T follicular helper cell (primary cell): ENCODE results near the gene SP3.

Source experiments
- DNase-seq: peaks from one replicate; pipeline ENCODE4 v3.0.0-alpha.2; 2020; ENCODE audit warnings: low read depth

The SP3 gene

GRCh38 chr2:173968551-173968950 lies 3.4 kb upstream of the SP3 start:
- no peak for DNase-seq

DNA sequence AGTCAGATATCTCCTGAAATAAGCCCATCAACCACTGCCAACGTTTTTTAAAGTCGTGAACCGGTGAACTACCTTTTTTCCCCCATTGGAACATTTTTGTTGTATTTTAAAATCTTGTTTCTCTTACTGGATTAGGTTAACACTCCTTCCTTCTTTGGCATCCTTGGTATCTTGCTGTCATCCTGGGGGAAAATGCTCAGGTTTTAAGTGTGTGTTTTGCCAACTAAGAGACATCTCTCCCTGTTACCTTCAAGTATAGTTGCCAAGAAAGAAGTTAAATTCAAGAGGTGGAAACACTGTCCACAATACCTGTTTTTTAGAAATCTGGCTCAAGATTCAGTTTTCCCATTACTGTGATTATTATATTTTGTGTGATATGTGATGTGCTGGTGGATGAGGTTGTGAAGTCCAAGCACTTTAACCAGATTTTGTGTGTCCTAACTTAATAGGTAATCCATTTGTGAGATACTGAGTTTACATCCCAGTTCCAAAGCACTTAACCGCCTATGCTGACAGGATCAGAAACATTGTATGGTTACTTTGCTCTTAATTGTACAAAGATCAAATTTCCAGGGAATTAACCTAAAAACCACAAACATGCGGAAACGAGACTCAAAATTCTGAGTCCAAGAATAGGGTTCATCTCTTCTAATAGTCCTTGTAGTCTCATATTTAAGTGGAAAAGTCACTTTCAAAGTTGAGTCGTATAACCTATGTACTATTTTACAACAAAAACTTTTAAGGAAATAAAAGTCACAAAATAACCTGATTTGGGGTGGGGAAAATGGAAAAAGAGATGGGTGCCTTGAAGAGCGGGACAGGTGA lies 1.3 kb upstream of the SP3 start:
- no peak for DNase-seq

GRCh38 chr2:173964565-173965371 lies 405 bp downstream of the SP3 start:
- peak; percentile 84 for DNase-seq

- DNase-seq: peak; percentile 88
Observed at GRCh38 chr2:173963817-173964564, 1.2 kb downstream of the SP3 start.

DNA sequence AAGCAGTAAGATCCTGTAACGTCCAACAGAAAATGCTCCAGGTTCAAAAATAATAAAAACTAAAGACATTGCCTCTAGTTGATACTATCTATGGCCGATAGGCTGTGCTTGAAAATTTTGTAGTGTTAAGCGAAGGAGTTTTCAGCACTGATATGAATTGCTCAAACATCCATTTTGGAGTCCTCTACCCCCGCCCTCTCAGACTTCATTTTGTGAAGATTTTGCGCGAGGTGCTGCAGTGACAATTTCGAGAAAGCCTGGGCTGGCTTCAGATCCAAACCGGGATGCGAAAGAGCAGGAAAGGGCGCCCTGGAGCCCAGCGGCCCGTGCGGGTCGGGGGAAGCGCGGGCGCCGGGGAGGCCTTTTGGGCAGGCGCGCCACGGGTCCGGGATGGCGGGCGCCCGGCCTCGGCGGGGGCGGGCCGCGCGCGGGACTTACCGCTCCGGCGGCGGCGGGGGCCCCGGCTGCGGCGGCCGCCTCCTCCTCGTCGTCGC lies 1.8 kb downstream of the SP3 start:
- peak; percentile 56 for DNase-seq

DNA sequence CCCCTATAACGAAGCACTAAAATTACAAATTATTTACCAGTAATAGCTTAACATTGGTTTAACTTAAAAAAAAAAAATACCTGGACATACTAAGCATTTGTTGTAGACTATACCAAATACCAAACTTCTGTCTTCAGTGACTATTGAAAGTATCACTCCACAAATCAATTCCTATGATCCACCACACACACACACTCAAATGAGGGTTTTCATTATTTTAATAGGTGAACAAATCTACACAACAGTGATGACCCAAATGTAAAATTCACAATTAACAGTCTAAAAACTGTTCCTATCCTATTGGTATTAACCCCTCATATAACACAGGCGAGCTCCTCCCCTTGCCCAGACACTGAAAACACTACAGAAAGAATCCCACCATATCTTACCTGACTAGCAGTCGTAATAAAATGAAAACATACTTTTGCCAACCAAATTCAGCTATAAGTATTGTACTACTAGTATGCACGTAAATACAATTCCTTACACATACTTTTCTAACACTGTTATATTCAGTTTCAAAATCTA lies 2.5 kb downstream of the SP3 start:
- DNase-seq: no peak

GRCh38 chr2:173962031-173962430 lies 3.1 kb downstream of the SP3 start:
- no peak for DNase-seq

DNA sequence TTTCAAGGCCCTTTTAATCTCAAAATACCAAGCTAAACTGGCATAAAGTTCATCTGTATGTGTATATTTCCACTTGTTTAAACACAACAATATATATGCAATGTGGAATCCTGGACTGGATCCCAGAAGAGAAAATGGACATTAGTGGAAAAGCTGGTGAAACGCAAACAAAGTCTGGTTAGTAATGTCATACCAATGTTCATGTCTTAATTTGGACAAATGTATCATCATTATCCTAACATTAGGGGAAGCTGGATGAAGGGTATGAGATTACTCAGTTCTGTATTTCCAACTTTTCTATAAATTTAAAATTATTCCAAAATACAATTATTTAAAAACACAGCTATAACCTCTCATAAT lies 3.8 kb downstream of the SP3 start:
- no peak for DNase-seq

GRCh38 chr2:173959909-173960308 lies 5.3 kb downstream of the SP3 start:
- DNase-seq: no peak

GRCh38 chr2:173959358-173959884 lies 5.8 kb downstream of the SP3 start:
- DNase-seq: no peak

DNA sequence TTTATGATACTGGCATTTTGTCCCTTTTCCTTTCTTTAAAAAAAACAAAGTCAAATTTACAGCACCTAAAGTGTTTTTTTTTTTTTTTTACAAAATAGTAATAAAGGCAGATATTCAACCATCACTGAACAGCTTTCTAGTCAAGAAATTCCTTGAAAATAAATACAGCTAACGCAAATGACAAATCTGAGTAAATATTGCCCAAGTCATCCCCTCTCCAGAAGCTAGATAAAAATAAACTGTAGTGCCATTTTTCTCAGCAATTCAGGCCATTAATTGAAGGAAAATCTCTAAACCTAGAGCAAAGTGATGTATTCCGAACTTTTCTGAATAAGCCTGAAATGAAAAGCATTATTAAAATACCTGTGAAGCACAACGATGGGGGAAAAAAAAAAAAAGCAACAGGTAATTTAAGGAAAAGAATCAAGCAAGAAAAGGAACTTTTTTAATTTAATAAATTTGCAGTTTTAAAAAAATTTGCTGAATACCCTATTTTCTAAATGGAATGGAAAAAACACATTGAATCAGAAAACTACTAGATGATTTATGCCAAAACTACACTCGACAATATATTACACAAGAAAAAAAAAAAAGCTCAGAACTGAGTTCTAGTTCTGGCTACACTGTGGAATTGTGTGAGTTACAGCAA lies 6.9 kb downstream of the SP3 start:
- no peak for DNase-seq

DNA sequence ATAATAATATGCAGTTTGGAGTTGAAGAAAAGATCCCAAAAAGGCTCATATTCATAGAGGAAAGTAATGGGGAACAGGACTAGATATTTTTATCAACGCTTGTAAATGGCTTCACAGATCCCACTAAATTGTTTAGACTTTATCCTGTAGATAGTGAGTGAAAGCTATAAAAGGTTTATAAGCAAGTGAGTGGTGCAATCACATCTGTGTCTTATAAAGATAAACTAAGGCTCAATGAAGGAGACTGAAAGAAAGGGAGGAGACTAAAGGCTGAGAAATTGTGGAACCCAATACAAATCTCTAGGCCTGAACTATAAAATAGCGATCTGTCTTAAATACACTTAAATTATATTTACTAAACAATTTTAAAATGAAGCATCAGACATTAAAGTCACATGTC lies 7.7 kb downstream of the SP3 start:
- no peak for DNase-seq

DNA sequence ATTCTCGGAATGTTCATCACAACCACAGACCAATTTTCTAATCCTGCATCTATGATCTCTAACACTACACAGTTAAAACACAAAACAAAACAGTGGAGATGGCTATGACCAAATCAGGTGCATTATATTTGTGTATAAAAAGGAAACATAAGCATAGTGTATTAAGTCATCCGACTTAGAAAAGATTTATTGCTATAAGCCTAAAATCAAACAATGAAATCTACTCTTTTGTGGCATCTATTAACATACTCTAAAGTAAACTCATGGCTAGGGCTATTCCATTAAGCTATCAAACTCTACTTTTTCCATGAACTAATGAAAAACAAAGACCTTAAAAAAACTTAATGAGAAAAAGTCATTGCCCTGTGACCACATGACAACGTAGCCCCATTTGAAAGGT lies 8.7 kb downstream of the SP3 start:
- no peak for DNase-seq

DNA sequence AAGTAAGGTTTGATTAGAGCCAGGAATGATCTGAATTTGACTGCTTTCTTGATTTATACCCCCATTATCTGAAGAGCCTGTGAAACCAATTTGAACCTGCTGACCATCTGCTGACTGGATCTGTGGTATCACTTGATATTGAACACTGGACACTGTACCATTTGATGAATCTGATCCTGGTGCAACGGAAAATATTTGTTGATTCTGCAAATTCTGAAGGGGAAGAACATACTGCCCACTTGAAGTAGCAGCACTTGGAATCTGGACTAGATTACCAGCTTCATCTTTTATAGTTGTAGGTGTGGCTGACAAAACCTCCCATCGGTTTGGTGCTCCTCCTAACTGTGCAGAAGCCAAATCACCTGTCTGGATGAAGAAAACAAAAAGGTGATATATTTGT lies 9.3 kb downstream of the SP3 start:
- no peak for DNase-seq

DNA sequence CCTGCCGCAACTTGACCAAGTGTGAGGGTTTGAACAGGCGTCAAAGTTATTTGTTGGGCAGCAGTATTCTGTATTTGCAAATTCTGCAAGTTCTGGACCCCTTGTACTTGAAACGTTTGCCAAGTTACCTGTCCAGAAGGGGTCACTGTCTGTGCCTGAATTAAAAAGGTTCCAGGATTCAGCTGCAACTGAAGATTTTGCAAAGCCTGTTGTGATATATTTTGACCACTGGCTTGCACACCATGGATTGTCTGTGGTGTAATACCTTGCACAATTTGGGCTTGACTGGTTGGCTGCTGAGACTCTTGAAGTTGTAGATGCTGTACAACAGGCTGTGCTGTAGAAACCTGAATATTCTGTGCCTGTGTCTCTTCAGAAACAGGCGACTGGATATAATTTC lies 10.2 kb downstream of the SP3 start:
- DNase-seq: no peak

DNA sequence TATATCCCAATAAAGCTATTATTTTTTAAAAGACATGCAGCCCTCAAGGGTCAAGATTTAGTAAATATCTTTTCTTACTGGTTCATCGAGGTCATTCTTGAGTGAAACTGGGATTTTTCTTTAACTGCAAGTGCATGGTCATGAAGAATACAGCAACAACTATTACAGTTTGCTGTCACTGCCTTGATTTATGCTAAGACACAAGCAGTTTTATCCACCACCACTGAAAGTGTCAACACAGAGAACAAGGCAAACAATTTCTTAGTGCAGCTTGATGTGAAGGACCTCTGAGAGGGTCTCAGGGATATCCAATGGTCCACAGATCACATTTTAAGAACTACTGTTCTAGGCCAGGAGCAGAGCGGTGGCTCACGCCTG lies 12.1 kb downstream of the SP3 start:
- no peak for DNase-seq

DNA sequence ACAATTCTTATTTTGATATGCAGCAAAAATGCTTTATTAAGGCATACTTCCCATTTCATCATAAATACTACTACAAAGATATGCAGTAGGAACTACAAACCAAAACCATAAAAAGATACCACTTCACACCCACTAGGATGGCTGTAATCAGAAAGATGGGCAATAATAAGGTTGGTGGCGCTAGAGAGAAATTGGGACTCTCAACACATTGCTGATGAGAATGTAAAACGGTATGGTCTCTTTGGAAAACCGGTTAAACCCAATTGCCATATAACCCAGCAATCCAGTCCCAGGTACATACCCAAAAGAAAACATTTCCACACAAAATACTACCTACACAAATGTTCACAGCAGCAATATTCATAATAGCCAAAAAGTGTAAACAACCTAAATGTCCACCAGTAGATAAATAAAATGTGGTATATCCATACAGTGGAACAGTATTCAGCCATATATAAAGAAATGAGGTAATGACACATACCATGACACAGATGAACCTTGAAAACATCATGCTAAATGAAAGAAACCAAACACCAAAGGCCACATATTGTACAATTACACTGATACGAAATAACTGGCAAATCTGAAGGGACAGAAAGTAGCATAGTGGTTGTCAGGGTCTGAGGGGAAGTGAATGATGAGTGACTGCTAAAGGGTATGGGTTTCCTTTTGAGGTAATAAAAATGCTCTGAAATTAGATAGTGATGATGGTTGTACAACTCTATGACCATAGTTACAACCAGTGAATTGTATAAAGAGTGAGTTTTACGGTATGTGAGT lies 12.7 kb downstream of the SP3 start:
- no peak for DNase-seq

GRCh38 chr2:173948842-173949241 lies 16.3 kb downstream of the SP3 start:
- no peak for DNase-seq

DNA sequence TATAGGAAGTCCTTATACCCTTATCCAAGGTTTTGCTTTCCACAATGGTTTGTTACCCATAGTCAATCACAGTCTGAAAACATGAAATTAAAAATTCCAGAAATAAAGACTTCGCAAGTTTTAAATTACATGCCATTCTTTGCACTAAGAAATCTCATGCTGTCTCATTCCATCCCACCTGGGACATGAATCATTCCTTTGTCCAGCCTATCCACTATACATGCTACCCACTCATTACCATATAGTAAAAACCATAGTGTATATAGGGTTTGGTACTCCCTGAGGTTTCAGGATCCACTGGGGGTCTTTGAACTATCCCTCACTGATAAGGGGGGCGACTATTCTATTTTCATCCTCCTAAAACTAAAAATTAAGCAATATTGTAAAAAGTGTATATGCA lies 17.0 kb downstream of the SP3 start:
- no peak for DNase-seq

GRCh38 chr2:173947131-173947530 lies 18.0 kb downstream of the SP3 start:
- no peak for DNase-seq

- no peak for DNase-seq
Observed at GRCh38 chr2:173943738-173944137, 21.4 kb downstream of the SP3 start.
